HG03060 (cell line): ENCODE results near the gene PCDHGB3.
"Not testable (repeated sequence)": the region's sequence is repeated elsewhere in the genome, so short reads cannot be mapped to it uniquely, and the experiment has no call there.

Experiments
- ATAC-seq: cut with Tn5 transposase; IDR thresholded peaks from one replicate; pipeline ENCODE4 v1.9.1; 2021; ENCODE audit warnings: low read depth, moderate number of reproducible peaks; ENCODE audit not compliant: unreplicated experiment

Gene PCDHGB3

DNA sequence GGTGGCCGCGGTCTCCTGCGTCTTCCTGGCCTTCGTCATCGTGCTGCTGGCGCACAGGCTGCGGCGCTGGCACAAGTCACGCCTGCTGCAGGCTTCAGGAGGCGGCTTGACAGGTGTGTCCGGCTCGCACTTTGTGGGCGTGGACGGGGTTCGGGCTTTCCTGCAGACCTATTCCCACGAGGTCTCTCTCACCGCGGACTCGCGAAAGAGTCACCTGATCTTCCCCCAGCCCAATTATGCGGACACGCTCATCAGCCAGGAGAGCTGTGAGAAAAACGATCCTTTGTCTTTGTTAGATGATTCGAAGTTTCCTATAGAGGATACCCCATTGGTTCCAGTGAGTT is 45.2 kb downstream of the PCDHGB3 start:
- ATAC-seq = not testable (repeated sequence)

DNA sequence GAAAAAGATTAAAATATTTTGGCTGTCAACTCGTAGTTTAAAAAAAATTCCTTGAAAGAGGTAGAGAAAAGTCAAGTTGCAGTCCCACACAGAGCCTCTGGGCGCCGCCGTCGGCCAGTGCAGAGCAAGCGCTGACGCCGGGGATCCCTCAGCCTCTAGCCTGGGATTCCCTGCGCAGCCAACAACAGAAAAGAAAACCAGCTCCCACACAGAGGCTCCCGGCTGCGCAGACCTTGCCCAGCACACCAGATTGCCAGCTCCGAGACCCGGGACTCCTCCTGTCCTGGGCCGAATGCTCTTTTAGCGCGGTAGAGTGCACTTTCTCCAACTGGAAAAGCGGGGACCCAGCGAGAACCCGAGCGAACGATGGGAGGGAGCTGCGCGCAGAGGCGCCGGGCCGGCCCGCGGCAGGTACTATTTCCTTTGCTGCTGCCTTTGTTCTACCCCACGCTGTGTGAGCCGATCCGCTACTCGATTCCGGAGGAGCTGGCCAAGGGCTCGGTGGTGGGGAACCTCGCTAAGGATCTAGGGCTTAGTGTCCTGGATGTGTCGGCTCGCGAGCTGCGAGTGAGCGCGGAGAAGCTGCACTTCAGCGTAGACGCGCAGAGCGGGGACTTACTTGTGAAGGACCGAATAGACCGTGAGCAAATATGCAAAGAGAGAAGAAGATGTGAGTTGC is 47.6 kb downstream of the PCDHGB3 start, which contains the start of gene PCDHGB7:
PCDHGB7 (plus strand) TSS at position 184 of the 679 bp plus-strand sequence; CDS start at position 367, 183 bp downstream.
- ATAC-seq = not testable (repeated sequence)

GRCh38 chr5:141419074-141419880 is 49.2 kb downstream of the PCDHGB3 start:
- no peak for ATAC-seq

DNA sequence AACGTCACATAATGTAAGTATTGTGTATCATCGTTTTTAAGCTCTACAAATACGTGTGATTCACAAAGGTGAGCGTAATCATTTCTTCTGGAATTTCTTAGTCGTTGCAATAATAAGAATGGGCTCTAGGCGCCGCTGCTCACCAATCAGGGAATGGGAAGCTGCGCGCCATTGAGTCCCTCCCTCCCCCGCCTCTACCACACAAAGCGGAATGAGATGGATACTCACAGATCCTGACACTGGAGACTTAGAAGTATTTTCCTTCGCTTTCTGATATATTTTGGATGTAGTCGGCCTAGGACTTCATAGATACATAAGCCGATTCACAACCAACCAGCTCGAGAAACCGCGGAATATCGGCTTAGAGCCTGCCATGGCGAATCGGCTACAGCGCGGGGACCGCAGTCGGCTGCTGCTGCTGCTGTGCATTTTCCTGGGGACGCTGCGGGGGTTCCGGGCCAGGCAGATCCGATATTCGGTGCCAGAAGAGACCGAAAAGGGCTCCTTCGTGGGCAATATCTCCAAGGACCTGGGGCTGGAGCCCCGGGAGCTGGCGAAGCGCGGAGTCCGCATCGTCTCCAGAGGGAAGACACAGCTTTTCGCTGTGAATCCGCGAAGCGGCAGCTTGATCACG is 50.9 kb downstream of the PCDHGB3 start, which contains the start of gene PCDHGA11:
PCDHGA11 (plus strand) TSS at position 197 of the 634 bp plus-strand sequence; CDS start at position 374, 177 bp downstream.
- peak; percentile 45 for ATAC-seq

- no peak for ATAC-seq
Observed at GRCh38 chr5:141421489-141421855, 51.4 kb downstream of the PCDHGB3 start.
